Smooth muscle cell of the brain vasculature (primary cell): ENCODE data around the gene RNU5B-1.
"Not testable (repeated sequence)": the region's sequence is repeated elsewhere in the genome, so short reads cannot be mapped to it uniquely, and the experiment has no call there.

ENCODE experiments used
- DNase-seq: peaks from one replicate; pipeline ENCODE4 v3.0.0-alpha.2; 2012; ENCODE audit warnings: low read depth, low spot score

The RNU5B-1 gene

GRCh38 chr15:65343374-65343981, 39.0 kb downstream of the RNU5B-1 start:
- DNase-seq: no peak

GRCh38 chr15:65344214-65344913, 39.9 kb downstream of the RNU5B-1 start:
- DNase-seq: no peak

GRCh38 chr15:65344914-65345275, 40.4 kb downstream of the RNU5B-1 start:
- DNase-seq: no peak

- no peak for DNase-seq
Measured at GRCh38 chr15:65346856-65347598, 42.5 kb downstream of the RNU5B-1 start.

- DNase-seq: not testable (repeated sequence)
Measured at GRCh38 chr15:65347756-65348155, 43.3 kb downstream of the RNU5B-1 start.

GRCh38 chr15:65349338-65349737, 44.9 kb downstream of the RNU5B-1 start:
- DNase-seq: no peak

- DNase-seq: not testable (repeated sequence)
Measured at GRCh38 chr15:65351972-65352371, 47.5 kb downstream of the RNU5B-1 start.
